GM06990 (cell line): Measurements from ENCODE around the gene OR51B6.
"Not testable (repeated sequence)": the region's sequence is repeated elsewhere in the genome, so short reads cannot be mapped to it uniquely, and the experiment has no call there.

Experiments
- DNase-seq: peaks from one replicate; pipeline ENCODE4 v3.0.0-alpha.2; 2011; ENCODE audit not compliant: insufficient read length; ENCODE audit errors: extremely low read depth
- H3K27me3 ChIP-seq: replicated peaks from 2 replicates; pipeline ENCODE4 v1.6.0; 2011; ENCODE audit warnings: low read length; ENCODE audit not compliant: control insufficient read depth, insufficient read depth
- H3K36me3 ChIP-seq: 2 replicates; pipeline ENCODE4 v1.5.1; 2011; ENCODE audit warnings: low read length; ENCODE audit not compliant: control insufficient read depth, insufficient read depth
- H3K4me3 ChIP-seq: replicated peaks from 2 replicates; pipeline ENCODE4 v1.5.1; 2011; ENCODE audit warnings: low read depth, mild to moderate bottlenecking, control low read depth, low read length
- TF ChIP-seq, protein P1 (sequence below): IDR thresholded peaks from 2 replicates; pipeline ENCODE4 v1.5.1; 2011; ENCODE audit warnings: low read length, control low read depth, mild to moderate bottlenecking, inconsistent platforms; ENCODE audit not compliant: insufficient read depth, poor library complexity, severe bottlenecking

The OR51B6 gene

DNA sequence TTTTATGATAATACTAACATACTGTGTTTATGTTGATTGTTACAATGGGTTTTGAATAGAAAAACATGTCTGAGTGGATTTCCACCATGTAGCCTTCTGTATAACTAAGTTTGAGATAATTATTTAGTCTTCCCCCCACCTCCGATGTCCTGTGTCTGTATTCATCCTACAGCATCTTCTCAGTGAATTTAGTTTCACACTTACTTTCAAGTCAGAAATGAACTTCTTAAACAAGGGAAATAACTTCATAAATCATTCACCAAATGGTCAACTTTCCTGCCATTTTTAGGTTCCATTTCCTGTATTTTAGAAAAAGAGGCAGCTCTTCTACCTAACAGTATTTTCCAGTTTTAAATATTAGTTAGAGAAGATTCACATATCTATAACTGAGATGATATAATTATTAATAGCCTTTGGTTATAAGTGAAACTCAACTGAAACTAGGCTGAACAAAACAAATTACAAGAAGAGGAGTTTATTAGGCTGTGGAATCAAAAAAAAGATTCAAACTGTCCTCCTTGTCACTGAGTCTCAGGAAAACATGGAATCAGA lies 11.5 kb upstream of the OR51B6 start:
- TF ChIP-seq, protein P1, sequence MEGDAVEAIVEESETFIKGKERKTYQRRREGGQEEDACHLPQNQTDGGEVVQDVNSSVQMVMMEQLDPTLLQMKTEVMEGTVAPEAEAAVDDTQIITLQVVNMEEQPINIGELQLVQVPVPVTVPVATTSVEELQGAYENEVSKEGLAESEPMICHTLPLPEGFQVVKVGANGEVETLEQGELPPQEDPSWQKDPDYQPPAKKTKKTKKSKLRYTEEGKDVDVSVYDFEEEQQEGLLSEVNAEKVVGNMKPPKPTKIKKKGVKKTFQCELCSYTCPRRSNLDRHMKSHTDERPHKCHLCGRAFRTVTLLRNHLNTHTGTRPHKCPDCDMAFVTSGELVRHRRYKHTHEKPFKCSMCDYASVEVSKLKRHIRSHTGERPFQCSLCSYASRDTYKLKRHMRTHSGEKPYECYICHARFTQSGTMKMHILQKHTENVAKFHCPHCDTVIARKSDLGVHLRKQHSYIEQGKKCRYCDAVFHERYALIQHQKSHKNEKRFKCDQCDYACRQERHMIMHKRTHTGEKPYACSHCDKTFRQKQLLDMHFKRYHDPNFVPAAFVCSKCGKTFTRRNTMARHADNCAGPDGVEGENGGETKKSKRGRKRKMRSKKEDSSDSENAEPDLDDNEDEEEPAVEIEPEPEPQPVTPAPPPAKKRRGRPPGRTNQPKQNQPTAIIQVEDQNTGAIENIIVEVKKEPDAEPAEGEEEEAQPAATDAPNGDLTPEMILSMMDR, result no peak

GRCh38 chr11:5343474-5344335 lies 7.6 kb upstream of the OR51B6 start, which contains the start of gene OR51B5:
Gene OR51B5, minus strand, starts transcription at chr11:5343524. Its CDS starts 0 bp downstream, at chr11:5343524.
- no peaks in the 10 kb centered on the region; the same call in 1 of the 2 replicates for H3K27me3 ChIP-seq
- no peak for DNase-seq
- no peaks in the 10 kb centered on the region for H3K36me3 ChIP-seq
- no peak within 1 kb of the TSS for H3K4me3 ChIP-seq
- TF ChIP-seq, protein P1, result no peak

More for the DNA sequence above, 11.5 kb upstream of the OR51B6 start:
- Histone ChIP-seq H3K4me3 (no peak overlapping the region), H3K36me3 (no peaks in the 10 kb centered on the region), H3K27me3 (no peaks in the 10 kb centered on the region; the same call in 1 of the 2 replicates)
- DNase-seq, result no peak

GRCh38 chr11:5345831-5346230 lies 5.5 kb upstream of the OR51B6 start:
- H3K36me3 ChIP-seq, result no peaks in the 10 kb centered on the region

DNA sequence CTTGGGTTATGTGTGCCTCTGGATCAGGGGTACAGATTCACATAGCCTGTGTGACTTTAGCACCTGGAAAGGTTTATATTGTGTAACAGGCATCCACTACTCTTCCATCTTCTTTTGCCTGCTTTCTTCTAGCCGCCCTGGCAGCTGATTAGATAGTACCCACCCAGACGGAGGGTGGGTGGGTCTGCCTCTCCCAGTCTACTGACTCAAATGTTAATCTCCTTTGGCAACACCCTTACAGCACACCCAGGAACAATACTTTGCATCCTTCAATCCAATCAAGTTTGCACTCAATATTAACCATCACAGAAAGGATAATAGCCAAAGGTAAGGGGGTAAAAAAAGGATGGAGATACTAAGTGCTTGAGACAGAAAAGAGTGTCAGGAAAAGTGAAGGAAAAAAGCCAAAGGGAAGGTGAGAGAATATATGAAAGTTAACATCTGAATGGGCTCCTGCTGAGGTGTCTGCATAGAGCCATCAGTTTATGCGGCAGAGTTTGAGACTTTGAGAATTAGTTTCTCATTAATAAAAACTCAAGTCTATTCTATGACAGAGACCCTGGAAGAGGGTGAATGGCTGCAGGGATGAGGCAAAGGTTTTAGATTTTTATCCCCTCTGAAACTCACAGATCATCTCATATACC lies 2.6 kb upstream of the OR51B6 start:
- H3K4me3 ChIP-seq, result no peak overlapping the region
- H3K36me3 ChIP-seq, result no peaks in the 10 kb centered on the region
- no peak for DNase-seq

More at GRCh38 chr11:5345831-5346230, 5.5 kb upstream of the OR51B6 start:
- DNase-seq, result no peak
- no peak overlapping the region for H3K4me3 ChIP-seq
- no peaks in the 10 kb centered on the region; the same call in 1 of the 2 replicates for H3K27me3 ChIP-seq
- TF ChIP-seq, protein P1, result no peak

DNA sequence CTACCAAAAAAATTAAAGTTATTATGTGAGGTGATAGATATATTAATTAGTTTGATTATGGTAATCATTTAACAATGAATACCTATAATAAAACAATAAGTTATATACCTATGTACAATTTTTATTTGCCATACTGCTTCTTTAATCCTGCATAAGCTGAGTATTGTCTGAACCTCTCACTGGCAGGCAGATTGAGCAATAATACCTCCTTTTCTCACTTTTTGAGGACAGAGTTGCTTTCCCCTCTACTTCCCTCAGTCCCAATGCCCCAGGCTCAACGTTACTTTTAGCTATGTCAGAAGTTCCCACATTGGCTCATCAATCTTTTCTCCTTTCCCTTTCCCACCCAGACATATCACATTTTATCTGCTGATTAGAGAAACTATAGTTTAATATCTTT lies 1.8 kb upstream of the OR51B6 start:
- H3K4me3 ChIP-seq, result no peak overlapping the region
- TF ChIP-seq, protein P1, result no peak
- no peaks in the 10 kb centered on the region; the same call in 1 of the 2 replicates for H3K27me3 ChIP-seq
- no peak for DNase-seq
- no peaks in the 10 kb centered on the region for H3K36me3 ChIP-seq

More for the DNA sequence above, 2.6 kb upstream of the OR51B6 start:
- no peaks in the 10 kb centered on the region; the same call in 1 of the 2 replicates for H3K27me3 ChIP-seq
- TF ChIP-seq, protein P1, result no peak

GRCh38 chr11:5356031-5356430 lies 4.7 kb downstream of the OR51B6 start:
- not testable (repeated sequence) for H3K27me3 ChIP-seq, DNase-seq, H3K36me3 ChIP-seq, H3K4me3 ChIP-seq
